ENCODE results near the gene FOXO3.

FOXO3 gene

DNA sequence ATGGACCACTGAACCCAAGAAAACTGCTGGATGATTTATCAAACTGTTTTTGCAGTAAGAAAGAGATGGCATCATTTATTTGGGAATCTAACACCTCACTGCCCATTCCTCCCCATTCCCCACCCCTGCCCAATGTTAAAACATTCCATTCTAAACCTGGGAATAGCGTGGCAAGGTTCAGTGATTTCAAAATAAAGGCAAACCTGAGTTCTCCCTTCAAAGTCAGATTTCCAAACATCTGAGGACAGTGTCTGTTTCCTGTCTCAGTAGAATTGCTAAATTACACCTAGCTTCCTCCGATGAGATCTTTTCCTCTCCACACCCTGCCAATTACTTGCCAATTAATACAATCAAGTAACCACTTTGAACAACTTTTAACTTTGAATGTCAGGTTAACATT is 160.1 kb downstream of the FOXO3 start:
- DNase-seq: no peak

DNA sequence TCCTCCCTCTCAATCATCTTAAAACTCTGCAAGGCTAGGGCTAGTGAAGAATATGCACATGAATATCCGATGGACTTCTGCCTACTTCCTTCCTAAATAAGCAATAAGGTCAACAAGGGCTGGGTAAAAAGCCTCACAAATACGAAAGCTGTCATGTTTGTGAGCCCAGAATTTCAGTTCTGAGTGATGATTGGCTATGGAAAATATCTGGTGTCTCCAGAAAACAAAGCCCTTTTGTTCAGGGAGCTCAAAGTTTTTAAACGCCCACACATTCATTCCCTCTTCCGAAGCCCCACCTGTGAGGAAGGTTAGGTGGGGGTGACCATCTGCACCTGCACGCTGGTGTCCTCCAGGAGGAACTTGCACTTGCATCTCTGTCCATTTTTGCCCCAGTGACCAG is 160.6 kb downstream of the FOXO3 start:
- DNase-seq: no peak

DNA sequence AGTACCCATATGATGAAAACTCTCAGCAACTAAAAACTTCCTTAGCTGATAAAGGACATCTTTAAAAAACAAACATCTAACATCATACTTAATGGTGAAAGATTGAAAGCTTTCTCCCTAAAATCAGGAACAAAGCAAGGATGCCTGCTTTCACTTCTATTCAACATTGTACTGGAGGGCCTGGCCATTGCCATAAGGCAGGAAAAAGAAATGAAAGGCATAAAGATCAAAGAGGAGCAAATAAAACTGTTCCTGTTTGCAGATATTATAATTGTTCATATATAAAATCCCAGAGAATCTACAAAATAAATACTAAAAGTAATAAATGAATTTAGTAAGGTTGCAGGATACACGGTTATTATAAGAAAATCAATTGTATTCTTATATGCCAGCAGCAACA is 162.9 kb downstream of the FOXO3 start:
- no peak for DNase-seq

DNA sequence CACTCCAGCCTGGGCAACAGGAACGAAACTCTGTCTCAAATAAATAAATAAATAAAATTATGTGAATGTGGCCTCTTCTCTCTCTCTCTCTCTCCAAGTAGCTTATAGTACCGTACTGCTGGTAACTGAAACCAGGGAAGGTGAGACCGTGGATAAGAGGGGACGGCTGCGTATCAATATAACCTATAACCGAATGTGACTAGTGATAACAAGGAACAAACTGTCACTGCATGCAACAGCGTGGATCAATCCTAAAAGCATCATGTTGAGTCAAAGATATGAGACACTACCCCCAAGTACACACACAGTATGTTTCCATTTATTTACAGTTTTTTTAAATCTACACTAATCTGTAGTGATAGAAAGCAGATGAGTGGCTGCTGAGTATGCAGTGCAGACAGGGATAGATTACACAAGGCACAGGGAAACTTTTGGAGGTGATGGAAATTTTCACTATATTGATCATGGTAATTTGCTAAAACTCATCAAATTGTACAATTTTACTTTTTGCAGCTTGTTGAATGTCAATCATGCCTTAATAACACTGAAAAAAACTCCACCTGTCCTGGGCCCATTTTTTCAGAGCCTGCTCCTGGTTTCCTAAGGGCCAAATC is 166.1 kb downstream of the FOXO3 start:
- DNase-seq: no peak

DNA sequence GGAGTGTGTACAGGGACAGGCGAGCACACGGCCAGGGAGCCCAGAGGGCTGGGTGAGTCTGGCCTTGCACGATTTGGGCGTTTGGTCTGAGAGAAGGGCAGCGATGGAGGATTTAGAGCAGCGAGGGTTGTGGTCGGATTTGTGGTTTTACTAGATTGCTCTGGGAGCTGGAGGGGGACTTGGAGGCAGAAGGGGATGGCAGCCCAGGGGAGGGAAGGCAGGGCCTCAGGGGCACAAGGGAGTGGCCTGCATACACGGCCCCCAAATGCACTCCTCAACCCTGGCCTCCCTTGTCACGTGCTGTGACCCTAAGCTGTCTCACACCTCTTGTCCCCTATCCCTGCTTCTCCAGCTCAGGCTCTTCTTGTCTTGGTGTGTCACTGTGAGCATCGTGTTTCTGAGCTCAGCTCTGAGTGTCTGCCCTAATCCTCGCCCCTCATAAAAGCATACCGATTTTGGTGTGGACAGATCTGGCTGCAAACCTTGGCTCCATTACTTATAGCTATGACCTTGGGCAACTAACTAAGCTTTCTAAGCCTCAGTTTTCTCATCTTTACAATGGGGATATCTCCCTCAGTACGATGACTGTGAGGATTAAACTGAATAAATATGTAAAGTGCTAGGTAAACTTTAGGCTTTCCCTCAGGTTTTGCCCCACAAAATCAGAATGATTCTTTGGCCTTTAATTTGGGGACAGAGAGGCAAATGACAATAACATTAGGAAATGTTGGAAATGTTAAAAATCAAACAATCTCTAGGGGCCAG is 167.4 kb downstream of the FOXO3 start:
- no peak for DNase-seq

DNA sequence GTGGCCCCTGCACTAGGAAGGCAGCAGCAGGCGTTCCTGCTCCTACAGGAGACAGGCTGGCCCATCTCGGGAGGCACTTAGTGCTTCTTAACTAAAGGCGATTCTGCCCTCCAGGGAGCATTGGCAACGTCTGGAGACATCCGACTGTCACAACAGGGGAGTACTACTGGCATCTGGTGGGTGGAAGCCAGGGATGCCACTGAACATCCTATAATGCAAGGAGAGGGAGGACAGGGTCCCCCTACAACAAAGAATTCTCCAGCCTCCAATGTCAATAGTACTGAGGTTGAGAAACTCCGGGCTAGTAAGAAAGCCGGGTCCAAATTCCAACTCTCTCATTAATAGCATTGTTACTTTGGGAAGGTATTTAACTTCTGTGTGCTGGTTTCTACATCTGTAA is 168.1 kb downstream of the FOXO3 start:
- peak; percentile 84 for DNase-seq

DNA sequence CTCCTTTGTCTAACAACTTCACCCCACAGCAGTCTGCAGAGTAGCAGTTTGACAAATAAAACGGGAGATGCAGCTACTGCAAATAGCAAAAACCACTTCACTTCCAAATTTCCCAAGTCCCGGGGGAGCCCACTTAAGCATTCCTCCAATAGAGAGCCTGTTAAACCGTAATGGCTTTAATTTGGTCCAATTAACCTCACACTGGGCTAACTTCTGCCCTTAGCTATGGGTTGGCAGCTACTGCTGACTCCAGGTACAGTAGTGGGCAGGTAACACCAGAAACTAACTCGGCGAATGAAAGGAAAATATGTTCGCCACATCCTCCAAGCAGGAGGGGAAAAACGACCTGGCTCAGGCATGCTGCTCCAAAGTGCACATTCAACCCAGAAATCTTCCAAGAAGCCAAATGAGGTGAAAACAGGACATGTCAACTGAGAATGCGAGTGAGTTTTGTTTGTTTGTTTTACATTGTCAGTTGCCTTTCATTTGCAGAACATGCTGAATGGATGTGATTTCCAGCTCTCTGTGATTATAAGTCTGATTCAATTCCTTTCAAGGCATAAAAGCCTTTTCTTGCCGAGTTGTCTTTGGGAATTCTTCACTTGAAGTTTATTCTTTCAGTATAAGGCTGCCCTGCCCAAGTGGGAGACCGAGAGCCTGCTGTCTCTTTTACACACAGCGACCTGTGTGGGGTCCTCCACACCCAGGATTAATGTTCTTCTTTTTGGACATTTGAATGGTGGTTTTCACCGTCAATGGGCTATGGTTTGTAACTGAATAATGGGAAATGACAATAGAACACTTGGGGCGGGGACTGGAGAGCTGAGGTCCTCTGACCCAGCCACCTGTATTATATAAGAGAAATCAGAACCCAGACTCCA is 170.2 kb downstream of the FOXO3 start:
- no peak for DNase-seq

DNA sequence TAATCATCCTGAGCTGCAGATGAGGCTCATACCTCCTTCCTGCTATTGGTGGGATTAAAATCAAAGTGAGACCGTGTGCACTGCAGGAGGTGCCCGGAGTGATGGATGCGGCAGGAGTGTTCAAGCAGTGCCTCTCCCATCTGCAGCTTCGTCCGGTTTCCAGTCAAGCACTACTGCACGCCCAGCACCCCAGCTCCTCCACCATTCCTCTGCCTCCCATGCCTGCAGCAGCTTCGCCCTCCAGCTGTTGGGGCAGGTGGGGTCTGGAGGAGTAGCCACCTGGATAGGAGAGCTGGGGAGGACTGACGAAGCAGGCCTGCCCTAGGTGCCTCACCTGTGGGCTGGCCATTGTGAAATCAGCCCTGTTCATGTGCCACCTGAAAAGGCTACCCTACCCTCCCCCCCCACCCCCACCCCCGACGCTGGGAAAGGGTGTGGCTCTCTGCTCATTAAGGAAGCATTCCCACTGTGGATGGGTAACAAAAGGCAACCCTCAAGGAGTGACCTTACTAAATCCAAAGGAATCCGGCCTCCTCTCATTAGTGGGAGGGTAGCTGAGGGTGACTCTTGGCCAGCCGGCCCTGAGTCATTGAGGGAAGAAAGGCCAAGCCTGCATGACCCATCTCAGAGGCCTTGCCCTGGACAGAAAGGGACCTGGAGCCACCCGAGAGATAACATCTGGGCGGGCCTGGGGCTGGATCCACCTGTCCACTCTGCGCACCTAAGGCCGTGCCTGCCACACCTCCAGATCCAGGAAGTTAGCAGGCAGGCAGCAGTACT is 171.6 kb downstream of the FOXO3 start:
- no peak for DNase-seq

DNA sequence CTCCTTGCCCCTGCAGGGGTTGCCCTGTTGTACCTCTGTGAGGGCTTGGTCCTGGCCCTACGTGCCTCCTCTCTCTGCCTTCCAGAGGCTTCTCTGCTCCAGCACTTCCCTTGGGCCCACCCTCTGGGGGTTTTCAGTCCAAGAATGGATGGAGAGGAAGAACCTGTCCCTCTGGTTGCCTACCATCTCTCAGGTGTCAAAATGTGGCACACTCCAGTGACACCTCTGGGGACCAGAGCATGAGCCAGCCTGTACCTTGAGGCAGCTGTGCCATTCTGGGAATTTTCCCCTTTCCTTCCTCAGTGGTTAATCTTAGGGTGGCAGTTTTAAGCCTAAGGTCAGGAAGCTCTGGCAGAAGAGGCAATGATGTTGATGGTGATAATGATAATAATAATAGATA is 172.3 kb downstream of the FOXO3 start:
- no peak for DNase-seq

DNA sequence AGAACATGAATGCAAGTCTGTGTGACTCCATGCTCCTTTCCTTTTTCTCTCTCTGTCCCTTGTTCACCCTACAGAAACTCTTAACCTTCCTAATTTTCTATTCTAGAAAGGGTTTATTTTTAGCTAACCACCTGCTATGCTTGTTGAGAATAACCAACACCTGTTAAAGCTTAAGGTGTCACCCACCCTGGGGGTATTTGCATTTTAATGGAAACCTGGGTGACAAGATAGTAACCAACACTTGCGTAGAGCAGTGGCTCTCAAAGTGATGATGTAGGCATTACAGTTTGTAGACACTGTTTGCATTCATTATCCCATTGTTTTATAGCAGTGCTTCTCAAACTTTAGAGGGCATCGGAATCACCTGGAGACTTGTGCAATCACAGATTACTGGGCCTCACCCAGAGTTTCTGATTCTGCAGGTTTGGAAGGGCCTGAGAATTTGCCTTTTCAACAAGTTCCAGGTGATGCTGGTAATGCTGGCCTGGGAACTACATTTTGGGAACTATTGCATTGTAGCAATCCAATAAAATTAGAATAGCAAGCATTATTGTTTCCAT is 173.1 kb downstream of the FOXO3 start:
- no peak for DNase-seq

Data from NCI-H524 treated with DMSO at 0.1 percent for 48 hours (cell line).